Hematopoietic multipotent progenitor cell treated with erythropoietin and hydrocortisone succinate and interleukin-3 and kit ligand, for 6 days (in vitro differentiated cells): ENCODE results near the gene VCAN.

Experiments
- DNase-seq: peaks from one replicate; pipeline ENCODE4 v3.0.0-alpha.2; 2015

The VCAN gene

DNA sequence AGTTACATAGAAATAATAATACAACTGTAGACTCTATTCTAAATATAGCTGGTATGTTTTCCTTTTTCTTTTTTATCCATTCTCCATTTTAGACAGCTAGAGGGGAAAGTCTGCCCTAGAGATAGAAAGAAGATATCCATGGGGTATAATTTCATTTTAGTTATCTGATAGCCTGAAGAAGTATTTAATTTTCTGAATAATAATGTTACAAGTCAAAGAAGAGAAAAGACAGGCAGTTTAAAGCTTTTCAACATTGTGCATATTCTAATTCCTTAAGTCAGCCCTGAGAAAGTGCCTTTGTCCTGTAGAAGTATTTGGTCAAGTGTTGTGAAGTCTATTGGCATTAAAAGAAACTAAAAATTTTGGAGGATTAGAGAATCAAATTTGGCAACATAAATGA, 2.5 kb upstream of the VCAN start:
- no peak for DNase-seq

DNA sequence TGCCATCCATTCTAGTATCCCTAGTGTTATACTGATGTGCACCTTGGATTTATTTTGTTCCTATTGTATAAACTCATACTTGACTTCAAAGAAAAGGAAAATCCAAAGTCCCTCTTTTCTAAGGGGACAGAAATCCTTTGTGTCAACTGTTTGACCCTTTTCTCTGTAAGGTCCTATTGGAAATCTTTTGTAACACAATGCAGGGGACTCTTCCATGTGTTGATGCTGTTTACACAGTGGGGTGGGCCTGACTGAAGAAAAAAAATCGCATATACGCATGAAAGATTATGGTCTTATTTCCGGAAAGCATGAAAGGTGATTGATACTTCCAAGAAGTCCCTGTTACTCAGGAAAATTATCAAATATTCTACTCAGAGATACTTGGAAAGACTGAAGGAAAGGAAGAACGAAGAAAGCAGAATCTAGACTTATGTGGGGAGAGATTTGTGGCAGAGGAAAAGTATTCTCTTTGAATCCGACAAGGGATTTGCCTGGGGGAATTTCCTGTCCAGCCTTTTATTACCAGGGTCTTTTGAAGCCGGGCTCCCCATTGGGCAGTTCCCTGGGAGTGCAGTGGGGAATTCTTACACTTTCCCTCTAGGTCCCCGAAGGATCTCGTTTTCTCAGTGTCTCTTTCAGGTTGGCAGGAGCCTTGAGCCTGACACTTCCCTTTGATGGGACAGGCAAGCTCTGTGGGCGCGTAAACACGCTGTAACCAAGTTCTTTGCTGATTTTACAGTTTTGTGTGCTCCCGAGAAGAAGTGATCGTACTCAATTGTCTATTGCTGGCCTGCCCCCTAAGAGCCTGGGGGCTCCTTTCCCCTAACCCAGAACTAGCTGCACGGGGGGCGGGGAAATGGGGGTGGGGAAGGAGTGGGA, 779 bp upstream of the VCAN start:
- DNase-seq = no peak

DNA sequence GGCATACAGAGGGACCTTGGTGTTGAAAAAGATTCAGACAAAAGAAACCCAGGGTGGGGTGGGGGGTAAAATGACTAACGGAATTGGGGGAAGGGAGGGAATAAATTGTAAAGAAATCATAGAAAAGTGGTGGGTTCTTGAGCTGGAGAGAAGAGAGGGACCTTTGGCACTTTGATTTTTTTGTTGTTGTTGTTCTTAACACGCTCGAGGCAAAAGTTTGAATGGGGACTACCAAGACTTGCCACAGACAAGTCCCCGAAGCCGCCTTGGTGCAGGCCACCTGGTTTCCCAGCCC, 616 bp downstream of the VCAN start:
- DNase-seq = peak; percentile 16

- DNase-seq = peak; percentile 42
These were observed 1.2 kb downstream of the VCAN start for GRCh38 chr5:83472508-83473345.

DNA sequence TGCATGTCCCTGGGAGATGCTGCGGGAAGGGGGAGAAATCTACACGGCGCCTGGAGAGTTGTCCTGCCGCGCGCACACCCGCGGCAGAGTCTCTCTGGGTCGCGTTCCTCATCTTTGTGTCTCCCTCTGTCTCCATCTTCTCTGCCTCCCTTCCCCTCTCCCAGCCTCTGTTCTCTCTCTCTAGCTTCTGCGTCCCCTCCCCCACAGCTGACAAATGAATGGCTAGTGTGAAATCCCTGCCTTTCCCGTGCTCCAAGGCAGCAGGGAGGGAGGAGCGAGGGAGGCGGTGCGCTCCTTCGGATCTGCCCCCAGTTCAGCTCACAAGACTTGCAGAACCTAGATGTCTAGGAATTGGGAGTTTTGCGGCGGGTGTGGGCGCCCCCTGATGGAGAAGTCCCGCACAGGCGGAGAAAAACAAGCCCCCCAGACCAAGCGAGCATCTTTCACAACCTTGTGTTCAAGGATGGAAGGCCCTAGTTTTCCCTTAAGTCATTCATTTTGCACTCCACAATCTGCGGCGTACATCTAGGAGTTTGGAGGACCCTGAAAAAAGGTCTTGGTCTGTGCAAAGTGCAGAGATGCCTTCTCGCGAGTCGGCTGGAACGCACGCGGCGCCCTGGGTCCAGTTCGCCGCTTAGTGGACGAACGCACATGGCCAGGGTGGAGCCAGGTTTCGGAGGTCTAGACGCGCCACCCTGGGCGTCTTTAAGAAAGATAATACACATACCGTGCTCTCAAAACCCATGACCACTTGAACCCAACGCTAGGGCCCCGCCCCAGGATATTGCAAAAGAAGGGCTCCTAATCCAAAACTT, 2.0 kb downstream of the VCAN start:
- peak; percentile 75 for DNase-seq

DNA sequence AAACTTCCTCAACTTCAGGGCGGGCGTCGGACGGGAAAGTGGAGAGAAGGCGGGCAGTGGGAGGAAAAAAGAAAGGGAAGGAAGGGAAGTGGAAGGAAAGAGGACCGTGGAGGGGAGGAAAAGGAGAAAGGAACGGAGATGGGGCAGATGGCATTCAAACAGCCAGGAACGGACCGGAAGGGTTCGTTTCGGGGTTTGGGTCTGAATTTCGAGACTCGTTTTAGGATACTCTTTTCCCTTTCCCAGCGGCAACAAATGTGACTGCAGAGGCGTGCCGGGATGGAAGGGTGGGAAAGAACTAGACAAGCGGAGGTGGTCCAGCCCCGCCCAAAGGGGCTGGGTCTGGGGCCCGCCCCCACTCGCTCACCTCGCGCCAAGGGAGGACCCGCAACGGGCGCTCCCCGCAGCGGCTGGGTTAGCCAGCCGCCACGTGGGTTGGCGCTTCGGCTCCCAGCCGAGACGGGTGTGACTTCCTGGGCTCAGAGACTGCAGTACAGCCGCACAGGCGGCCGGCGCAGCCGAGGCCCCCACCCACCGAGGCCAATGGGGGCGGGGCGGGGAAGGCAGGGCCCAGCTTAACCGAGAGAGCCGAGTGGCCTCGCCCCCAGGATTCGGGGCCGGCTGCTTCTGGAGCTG, 2.7 kb downstream of the VCAN start:
- DNase-seq = peak; percentile 74

DNA sequence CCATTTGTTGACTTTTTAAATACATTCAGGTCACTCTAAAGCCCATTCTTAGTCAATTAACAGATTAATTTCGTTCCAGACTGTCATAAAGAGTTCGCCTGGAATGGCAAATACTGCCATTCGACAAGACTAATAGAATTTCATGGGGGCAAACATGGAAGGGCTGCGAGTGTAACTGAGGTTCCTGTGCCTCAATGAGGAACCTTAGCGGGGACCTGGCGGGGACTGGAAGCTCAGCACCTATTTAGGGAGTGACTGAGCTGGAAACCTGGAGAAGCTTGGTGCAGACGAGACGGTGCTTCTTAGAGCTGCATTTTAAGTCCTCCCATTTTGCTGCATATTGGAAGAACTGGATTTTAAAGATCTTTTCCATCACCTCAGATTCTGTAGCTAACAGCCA, 3.4 kb downstream of the VCAN start:
- no peak for DNase-seq

DNA sequence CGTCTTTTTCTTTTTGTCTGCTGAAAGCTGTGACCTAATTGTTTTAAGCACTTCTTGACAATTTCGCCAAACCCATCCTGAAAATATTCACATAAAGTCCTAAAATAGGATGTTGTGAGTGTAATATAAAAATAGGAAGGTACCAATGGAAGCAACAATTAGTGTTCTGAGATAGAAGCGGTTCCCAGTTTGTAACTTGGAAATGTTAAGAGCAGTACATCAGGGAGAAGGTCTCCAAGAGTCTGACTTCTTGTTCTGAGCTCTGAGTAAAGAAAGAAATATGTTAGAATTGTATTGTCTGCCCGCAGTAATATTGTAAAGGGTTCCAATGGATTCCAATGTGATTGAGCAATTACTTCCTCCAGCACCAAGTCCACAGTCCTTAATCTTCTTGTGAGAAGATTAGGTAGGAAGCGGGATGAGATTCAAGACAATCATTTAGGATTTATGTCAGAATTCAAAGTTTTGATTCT, 3.9 kb downstream of the VCAN start:
- no peak for DNase-seq

DNA sequence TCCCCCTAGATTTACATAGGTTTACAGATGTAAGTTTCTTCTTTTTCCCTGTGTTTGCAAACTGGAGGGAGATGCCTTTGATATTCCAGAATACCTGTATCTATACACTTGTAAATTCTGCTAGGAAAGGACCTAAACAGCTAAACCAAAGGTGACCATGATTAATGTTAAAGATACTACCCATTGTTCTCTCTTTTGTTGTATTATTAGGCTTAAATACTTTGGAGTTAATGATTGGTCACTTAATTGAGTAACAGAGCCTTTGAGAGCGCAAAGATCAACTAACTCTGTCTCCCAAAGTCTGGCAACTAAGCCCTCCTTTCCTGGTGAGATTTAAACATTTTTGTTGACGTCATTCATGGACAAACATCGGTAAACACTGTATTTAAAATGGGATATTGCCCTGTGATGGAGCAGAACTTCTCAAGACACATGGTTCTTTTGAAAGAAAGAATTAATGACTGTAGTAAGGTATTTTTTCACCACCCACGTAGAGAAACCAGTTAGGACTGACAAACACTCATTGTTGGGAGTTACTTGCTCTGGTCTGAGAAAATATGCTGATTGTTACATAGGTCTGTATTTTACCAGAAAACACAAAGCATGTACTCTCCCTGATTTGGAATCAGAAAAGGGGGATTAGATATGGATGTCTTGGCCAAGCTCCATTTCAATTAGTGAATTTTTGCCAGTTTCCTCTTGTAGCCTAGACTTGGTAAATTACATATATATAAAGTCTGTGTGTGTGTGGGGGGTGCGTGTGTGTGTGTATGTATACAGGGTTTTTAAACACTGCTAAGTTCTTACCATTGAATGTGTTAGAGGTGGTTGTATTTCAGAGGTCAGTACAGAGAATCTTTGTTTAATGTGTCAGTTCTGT, 4.6 kb downstream of the VCAN start:
- DNase-seq = no peak

DNA sequence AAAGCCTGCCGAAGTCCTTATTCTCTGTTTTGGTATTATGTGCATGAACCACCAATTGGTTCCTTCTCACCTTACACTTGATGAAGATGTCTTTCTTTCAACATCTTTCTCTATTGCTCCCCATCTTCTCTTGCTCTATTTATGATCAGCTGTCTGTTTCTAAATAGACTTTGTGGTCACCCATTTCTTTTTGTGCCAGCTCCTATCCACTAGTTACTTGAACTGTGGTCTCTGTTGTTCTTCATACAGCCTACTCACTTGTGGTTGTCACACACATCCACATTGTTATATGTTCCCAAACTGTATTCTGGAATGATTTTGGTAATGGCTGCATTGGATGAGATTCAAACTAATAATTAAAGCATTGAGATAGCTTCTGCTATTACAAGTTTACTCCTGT, 11.4 kb downstream of the VCAN start:
- no peak for DNase-seq

GRCh38 chr5:83484294-83484693, 12.8 kb downstream of the VCAN start:
- DNase-seq = no peak

- no peak for DNase-seq
These were observed 14.3 kb downstream of the VCAN start for GRCh38 chr5:83485842-83486241.

GRCh38 chr5:83487155-83487554, 15.6 kb downstream of the VCAN start:
- no peak for DNase-seq

DNA sequence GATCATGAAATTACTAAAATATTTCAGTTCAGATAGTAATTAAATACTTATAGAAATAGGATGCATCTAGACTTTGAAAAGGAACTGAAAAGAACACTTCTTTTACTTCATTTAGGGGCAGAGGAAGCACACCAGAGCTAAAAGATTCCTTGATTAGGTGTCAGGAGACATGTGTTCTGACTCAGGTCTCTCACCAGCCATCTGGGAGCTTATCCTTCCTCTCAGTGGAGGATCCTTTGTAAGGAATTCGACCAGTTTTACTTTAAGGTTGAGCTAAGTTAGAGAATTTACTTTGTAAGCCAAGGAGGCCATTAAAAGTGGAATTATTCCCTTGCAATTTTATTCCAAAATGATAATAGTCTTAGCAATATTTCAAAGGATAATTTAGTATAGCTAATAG, 16.7 kb downstream of the VCAN start:
- DNase-seq = no peak

- no peak for DNase-seq
These were observed 17.3 kb downstream of the VCAN start for GRCh38 chr5:83488821-83489220.

DNA sequence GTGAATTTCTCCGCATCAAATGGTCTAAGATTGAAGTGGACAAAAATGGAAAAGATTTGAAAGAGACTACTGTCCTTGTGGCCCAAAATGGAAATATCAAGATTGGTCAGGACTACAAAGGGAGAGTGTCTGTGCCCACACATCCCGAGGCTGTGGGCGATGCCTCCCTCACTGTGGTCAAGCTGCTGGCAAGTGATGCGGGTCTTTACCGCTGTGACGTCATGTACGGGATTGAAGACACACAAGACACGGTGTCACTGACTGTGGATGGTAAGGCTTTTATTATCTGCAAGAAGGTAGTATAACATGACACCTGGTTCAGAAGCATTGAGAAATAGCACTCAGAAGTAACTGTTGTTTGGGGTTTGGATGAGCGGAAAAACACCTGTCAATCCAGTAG, 18.7 kb downstream of the VCAN start:
- DNase-seq = no peak

DNA sequence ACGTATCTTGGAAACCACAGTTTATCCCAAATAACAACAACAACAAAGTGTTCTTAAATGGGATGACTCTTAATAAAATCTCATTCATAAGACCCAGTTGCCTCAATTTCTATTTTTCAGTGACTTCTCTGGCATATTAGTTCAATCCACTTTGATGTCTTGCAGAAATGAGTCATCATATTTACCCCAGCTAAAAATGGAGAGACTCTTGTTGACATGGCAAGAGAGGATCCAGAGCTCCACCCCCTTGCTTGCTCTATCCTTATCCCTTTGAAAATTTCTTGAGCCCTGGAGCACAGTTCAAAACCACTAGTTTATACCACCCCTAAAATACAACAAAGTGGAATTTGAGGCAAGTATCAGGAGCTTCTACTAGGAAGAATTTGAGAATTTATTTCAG, 20.8 kb downstream of the VCAN start:
- no peak for DNase-seq

DNA sequence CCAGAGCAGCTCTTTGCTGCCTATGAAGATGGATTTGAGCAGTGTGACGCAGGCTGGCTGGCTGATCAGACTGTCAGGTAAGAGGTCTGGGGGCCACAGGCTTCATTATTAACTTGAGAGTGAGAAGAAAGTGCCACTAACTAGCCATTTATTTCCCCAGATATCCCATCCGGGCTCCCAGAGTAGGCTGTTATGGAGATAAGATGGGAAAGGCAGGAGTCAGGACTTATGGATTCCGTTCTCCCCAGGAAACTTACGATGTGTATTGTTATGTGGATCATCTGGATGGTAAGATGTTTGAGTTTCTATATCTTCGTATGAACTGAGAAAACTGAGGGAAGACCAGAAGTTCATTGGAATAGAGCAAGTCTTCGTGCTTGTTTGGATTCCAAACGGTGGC, 22.1 kb downstream of the VCAN start:
- DNase-seq = no peak

DNA sequence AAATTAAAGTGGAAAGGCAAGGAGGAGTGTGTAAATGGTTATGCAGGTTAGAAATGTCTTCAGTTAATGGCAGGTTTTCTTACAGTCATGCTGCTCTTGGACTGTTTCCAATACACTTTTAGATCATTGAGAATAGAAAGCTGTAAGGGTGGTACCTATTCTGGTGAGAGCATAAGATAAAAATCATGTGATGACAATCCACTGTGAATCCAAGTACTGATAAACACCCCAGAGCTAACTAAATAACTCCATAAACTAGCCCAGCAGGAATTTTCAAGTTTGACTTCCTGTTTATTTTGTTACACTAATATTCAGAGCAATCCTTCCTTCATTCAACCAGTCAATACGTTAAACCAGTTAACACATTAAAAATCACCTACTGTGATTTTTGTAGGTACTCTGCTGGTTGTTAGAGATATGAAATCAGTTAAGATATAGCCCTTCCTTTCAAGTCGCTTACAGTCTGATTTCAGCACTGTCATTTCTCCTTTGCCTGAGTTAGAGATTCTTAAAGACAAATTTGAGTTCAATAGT, 22.6 kb downstream of the VCAN start:
- no peak for DNase-seq

GRCh38 chr5:83494666-83495065, 23.1 kb downstream of the VCAN start:
- no peak for DNase-seq

DNA sequence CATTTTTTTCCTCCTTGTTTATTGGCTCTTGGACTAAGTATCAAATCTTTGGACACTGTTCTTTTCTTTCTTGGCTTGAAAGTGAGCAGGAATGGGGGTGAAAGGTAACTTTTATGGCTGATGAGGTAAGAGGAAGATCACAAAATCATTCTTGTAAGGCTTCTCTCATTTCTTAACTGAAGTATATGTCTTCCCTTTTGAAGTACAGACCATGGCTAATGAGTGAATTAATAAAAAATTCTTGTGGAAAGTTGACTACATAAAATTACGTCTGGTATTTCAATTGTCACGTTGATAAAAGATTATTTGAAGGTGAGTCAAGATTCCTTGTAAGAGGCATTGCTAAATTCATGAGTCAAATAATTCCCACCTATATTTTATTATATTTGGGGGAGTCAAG, 25.1 kb downstream of the VCAN start:
- DNase-seq = no peak

- no peak for DNase-seq
These were observed 27.0 kb downstream of the VCAN start for GRCh38 chr5:83498585-83498984.
